Tibial nerve (tissue), 4 donors: ENCODE results near the gene FOXA2. TPM values are rescaled to one million over a fixed set of nuclear protein-coding genes. Genes with fewer than 3 reads are reported as not detected.

ENCODE experiments used
- DNase-seq, 2 donors: peaks; one replicate each; pipeline ENCODE4 v3.0.0-alpha.2; 2019; ENCODE audit warnings: low spot score in 2 of 2
- H3K27ac ChIP-seq, 4 donors: fragments of 200-600 bp; sonication (generic) in 3 of 4; one replicate each; pipeline ENCODE4 v1.5.1; 2017 to 2019; ENCODE audit warnings: mild to moderate bottlenecking in 1 of 4
- H3K27me3 ChIP-seq, 2 donors: fragments of 200-600 bp; sonication (generic) in 1 of 2; one replicate each; pipeline versions ENCODE4 v1.5.1 to v1.6.0; 2017 to 2019
- H3K36me3 ChIP-seq, 3 donors: fragments of 200-600 bp; sonication (generic); one replicate each; pipeline ENCODE4 v1.5.1; 2018 to 2019
- H3K4me1 ChIP-seq, 4 donors: fragments of 200-600 bp; sonication (generic) in 3 of 4; one replicate each; pipeline ENCODE4 v1.5.1; 2017 to 2019
- H3K4me3 ChIP-seq, 4 donors: fragments of 200-600 bp; sonication (generic) in 3 of 4; one replicate each; pipeline ENCODE4 v1.5.1; 2017 to 2019; ENCODE audit warnings: mild to moderate bottlenecking in 1 of 4, moderate library complexity in 1 of 4
- H3K9me3 ChIP-seq, 4 donors: fragments of 200-600 bp; sonication (generic) in 3 of 4; one replicate each; pipeline ENCODE4 v1.5.1; 2017 to 2019
- CTCF ChIP-seq, 5 experiments: fragments of 200-600 bp in 3 of 5; fragments of 450-650 bp in 2 of 5; sonication (generic) in 3 of 5; IDR thresholded peaks; one replicate each; pipeline ENCODE4 v1.5.1; 2016 to 2019; ENCODE audit warnings: antibody characterized with exemption in 5 of 5, mild to moderate bottlenecking in 3 of 5, moderate library complexity in 2 of 5
- EP300 ChIP-seq, 2 donors: sonication (generic); formaldehyde crosslinking; IDR thresholded peaks; one replicate each; pipeline ENCODE4 v1.6.1; 2017; ENCODE audit warnings: antibody characterized with exemption in 2 of 2, mild to moderate bottlenecking in 1 of 2
- POLR2A ChIP-seq, 2 donors: fragments of 450-650 bp; IDR thresholded peaks; one replicate each; pipeline ENCODE4 v1.6.1; 2017; ENCODE audit warnings: antibody characterized with exemption in 2 of 2, mild to moderate bottlenecking in 2 of 2, moderate library complexity in 2 of 2
- WGBS, 2 donors: methylation state at CpG; one replicate each; pipeline ENCODE4 v1.1.5; 2018; 5-methylcytosine and 5-hydroxymethylcytosine counted together
- total RNA-seq, 4 donors: library from RNA; depleted of rRNA; stranded (reverse); fragments of >200 nt; gene quantifications; one replicate each; pipeline ENCODE4 v1.1.0, GENCODE V29; 2016

Gene FOXA2
- total RNA-seq, 4 donors from 2014 or later = 0.60 TPM; not detected in 3

DNA sequence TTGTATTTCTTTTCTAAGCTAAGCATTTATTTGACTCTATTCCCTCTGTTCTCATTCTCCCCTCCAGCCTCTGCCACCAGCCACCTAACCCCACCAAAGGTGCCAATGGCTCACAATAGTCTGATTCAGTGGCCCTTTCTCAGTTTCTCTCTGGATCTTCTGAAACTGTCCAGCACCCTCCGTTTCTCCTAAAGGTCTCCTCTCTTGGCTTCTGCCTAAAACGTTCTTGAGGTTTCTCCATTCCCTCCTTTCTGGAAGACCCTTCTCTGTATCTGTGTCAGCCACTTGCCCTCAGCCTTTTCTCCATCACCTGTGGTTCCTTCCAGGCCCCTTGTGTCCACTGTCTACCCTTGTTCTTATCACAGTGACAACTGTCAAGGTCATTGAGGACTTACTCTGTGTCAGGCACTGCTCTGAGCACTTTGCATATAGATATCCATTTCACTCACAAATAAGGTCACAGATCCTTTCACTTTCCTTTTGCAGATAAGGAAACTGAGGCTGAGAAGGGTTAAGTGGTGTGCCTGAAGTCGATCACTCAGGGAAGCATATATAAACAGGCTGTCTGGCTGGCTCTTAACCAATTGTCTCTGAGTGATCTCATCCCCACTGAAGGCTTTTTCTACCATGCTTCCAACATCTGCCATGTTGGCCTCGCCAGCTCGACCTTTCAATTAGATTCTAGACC is 48.1 kb downstream of the FOXA2 start:
- H3K36me3 ChIP-seq = no peaks in the 10 kb centered on the region
- no peaks in the 10 kb centered on the region for H3K27me3 ChIP-seq
- no peaks in the 10 kb centered on the region for H3K9me3 ChIP-seq
- 75 to 78% methylated on average over 5 of the region's 5 CpGs for WGBS, 2 donors
- H3K4me1 ChIP-seq = no peaks in the 10 kb centered on the region
- H3K27ac ChIP-seq = no peak overlapping the region
- no peak for TF ChIP-seq EP300 (IDR thresholded peaks at IDR 0.05)
- no peak for TF ChIP-seq POLR2A (IDR thresholded peaks at IDR 0.05)
- TF ChIP-seq CTCF (IDR thresholded peaks at IDR 0.05) = no peak
- DNase-seq = no peak
- H3K4me3 ChIP-seq = no peak overlapping the region

- TF ChIP-seq CTCF (IDR thresholded peaks at IDR 0.05) (no peak), POLR2A (IDR thresholded peaks at IDR 0.05) (no peak), EP300 (IDR thresholded peaks at IDR 0.05) (no peak)
- no peaks in the 10 kb centered on the region for H3K9me3 ChIP-seq
- H3K36me3 ChIP-seq = no peaks in the 10 kb centered on the region
- no peak overlapping the region for H3K4me3 ChIP-seq
- no peak overlapping the region for H3K27ac ChIP-seq
- H3K4me1 ChIP-seq = no peaks in the 10 kb centered on the region
- 84 to 86% methylated on average over 5 of the region's 5 CpGs for WGBS, 2 donors
- no peak for DNase-seq
- no peaks in the 10 kb centered on the region for H3K27me3 ChIP-seq
Measured at GRCh38 chr20:22535483-22535882, 48.9 kb downstream of the FOXA2 start.

DNA sequence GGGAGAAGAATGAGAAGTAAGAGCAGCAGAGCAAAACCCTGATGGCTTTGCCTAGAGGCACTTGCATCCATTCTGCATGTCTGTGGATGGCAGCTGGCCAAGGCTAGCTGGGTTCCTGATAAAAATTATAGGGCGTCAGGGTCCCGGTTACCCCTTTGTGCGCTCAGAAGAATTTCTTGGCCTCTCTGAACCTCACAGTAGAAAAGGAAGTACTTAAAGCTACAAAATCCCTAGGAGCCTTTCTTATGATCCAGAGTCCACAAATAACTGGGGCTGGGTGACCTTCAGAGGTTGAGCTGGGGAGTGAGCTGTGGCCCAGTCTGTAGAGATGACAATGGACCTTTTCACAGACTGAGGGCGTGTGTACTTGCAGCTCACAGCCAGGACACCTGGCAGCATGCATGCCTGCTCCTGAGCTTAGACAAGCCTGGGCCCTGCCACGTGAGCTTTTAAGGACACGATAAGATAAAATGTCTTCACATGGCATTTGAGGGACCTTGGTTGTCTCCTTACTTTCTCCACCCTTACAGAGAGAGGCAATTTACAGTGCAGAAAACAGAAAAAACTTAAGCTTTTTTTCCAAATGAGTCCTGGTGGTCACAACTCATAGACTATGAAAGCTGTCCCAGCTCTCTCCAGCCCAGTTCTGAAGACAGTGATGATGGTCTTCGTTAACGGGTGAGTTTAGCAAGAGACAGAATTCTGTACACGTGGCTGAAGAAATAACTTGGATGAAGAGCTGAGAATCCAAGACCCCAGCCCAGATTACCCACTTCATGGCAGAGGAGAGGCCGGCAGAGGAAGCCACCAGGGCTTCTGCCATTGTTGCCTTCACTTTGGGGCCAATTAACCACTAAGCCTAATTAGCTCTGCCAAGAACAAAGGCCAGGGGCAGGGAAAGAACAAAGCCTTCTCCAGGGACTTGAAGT is 50.3 kb downstream of the FOXA2 start:
- H3K27me3 ChIP-seq = no peaks in the 10 kb centered on the region
- no peak overlapping the region for H3K4me3 ChIP-seq
- no peaks in the 10 kb centered on the region for H3K4me1 ChIP-seq
- H3K27ac ChIP-seq = no peak overlapping the region
- TF ChIP-seq CTCF (IDR thresholded peaks at IDR 0.05) (no peak), EP300 (IDR thresholded peaks at IDR 0.05) (no peak), POLR2A (IDR thresholded peaks at IDR 0.05) (no peak)
- no peaks in the 10 kb centered on the region for H3K9me3 ChIP-seq
- H3K36me3 ChIP-seq = no peaks in the 10 kb centered on the region
- no peak for DNase-seq
- WGBS, 2 donors = 80 to 85% methylated on average over 10 of the region's 10 CpGs

DNA sequence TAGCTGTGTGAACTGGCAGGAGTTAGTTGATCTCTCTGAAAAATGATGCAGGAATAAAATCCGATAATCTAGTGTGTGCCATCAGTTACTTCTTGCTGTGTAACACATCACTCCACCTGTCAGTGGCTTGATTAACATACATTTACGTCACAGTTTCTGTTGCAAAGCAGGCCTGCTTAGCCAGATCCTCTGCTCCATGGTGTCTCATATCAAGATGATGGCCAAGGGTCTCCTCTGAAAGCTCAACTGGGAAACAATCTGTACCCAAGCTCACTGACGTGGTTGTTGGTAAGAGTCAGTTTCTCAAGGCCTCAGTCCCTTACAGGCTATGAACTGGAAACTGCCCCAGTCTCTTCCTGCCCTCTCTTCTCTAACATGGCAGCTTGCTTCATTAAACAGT is 51.8 kb downstream of the FOXA2 start:
- H3K27me3 ChIP-seq = no peaks in the 10 kb centered on the region
- 69 to 84% methylated on average over 3 of the region's 3 CpGs for WGBS, 2 donors
- DNase-seq = no peak
- H3K9me3 ChIP-seq = no peaks in the 10 kb centered on the region
- no peaks in the 10 kb centered on the region for H3K36me3 ChIP-seq
- TF ChIP-seq CTCF (IDR thresholded peaks at IDR 0.05) (no peak), EP300 (IDR thresholded peaks at IDR 0.05) (no peak), POLR2A (IDR thresholded peaks at IDR 0.05) (no peak)
- no peak overlapping the region for H3K4me3 ChIP-seq
- no peaks in the 10 kb centered on the region for H3K4me1 ChIP-seq
- no peak overlapping the region for H3K27ac ChIP-seq

GRCh38 chr20:22531756-22532155 is 52.6 kb downstream of the FOXA2 start:
- Histone ChIP-seq H3K27me3 (no peaks in the 10 kb centered on the region), H3K9me3 (no peaks in the 10 kb centered on the region), H3K4me1 (no peaks in the 10 kb centered on the region), H3K4me3 (no peak overlapping the region), H3K36me3 (no peaks in the 10 kb centered on the region), H3K27ac (no peak overlapping the region)
- TF ChIP-seq POLR2A (IDR thresholded peaks at IDR 0.05) (no peak), CTCF (IDR thresholded peaks at IDR 0.05) (no peak), EP300 (IDR thresholded peaks at IDR 0.05) (no peak)
- DNase-seq = no peak
- 69 to 82% methylated on average over 2 of the region's 2 CpGs for WGBS, 2 donors
